ENCODE results near the gene RASGRF2.
"Not testable (repeated sequence)": the region's sequence is repeated elsewhere in the genome, so short reads cannot be mapped to it uniquely, and the experiment has no call there.

The RASGRF2 gene

GRCh38 chr5:81016116-81016515, 56.0 kb downstream of the RASGRF2 start:
- H3K27me3 ChIP-seq (ENCODE audit: control insufficient read depth, insufficient read depth, low read length) = no peaks in the 10 kb centered on the region
- H3K79me2 ChIP-seq = no peaks in the 10 kb centered on the region
- no peak overlapping the region for H3K27ac ChIP-seq
- H3K4me2 ChIP-seq (ENCODE audit: low read length) = no peak overlapping the region
- no peaks in the 10 kb centered on the region for H3K36me3 ChIP-seq (ENCODE audit: control insufficient read depth, insufficient read depth, low read length)
- H3K9ac ChIP-seq = no peak overlapping the region
- no peaks in the 10 kb centered on the region for H3K9me3 ChIP-seq (ENCODE audit: control insufficient read depth, low read length)
- H3K4me3 ChIP-seq (ENCODE audit: low read depth, low read length) = no peak overlapping the region
- TF ChIP-seq, protein P1, sequence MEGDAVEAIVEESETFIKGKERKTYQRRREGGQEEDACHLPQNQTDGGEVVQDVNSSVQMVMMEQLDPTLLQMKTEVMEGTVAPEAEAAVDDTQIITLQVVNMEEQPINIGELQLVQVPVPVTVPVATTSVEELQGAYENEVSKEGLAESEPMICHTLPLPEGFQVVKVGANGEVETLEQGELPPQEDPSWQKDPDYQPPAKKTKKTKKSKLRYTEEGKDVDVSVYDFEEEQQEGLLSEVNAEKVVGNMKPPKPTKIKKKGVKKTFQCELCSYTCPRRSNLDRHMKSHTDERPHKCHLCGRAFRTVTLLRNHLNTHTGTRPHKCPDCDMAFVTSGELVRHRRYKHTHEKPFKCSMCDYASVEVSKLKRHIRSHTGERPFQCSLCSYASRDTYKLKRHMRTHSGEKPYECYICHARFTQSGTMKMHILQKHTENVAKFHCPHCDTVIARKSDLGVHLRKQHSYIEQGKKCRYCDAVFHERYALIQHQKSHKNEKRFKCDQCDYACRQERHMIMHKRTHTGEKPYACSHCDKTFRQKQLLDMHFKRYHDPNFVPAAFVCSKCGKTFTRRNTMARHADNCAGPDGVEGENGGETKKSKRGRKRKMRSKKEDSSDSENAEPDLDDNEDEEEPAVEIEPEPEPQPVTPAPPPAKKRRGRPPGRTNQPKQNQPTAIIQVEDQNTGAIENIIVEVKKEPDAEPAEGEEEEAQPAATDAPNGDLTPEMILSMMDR (IDR thresholded peaks at IDR 0.05) = no peak
- no peaks in the 10 kb centered on the region for H3K4me1 ChIP-seq
- H2AFZ ChIP-seq = no peak overlapping the region

DNA sequence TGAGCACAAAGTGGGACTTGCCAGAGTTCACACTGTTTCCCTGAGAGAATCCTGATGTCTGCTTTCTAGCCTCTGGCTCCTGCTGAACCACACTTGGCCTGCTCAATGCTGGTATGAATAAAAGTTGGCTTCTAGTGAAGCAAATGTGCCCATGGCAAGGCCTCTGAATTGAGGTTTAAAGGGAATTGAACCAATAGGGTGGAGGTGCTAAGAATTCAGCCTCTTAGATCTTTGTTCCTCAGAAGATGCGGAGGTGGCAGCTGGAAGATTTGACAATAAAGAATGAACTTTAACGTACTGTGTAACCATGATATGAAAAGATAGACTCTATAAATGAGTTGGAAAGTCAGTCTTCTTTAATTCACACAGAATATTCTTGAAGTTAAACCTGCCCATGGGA, 57.2 kb downstream of the RASGRF2 start:
- Histone ChIP-seq H3K27ac (no peak overlapping the region), H3K36me3 (ENCODE audit: control insufficient read depth, insufficient read depth, low read length) (no peaks in the 10 kb centered on the region), H3K9ac (no peak overlapping the region), H3K79me2 (no peaks in the 10 kb centered on the region), H3K9me3 (ENCODE audit: control insufficient read depth, low read length) (no peaks in the 10 kb centered on the region), H3K4me2 (ENCODE audit: low read length) (no peak overlapping the region), H3K4me3 (ENCODE audit: low read depth, low read length) (no peak overlapping the region), H3K4me1 (no peaks in the 10 kb centered on the region), H3K27me3 (ENCODE audit: control insufficient read depth, insufficient read depth, low read length) (no peaks in the 10 kb centered on the region), H2AFZ (no peak overlapping the region)
- TF ChIP-seq, protein P1 (IDR thresholded peaks at IDR 0.05) = no peak

DNA sequence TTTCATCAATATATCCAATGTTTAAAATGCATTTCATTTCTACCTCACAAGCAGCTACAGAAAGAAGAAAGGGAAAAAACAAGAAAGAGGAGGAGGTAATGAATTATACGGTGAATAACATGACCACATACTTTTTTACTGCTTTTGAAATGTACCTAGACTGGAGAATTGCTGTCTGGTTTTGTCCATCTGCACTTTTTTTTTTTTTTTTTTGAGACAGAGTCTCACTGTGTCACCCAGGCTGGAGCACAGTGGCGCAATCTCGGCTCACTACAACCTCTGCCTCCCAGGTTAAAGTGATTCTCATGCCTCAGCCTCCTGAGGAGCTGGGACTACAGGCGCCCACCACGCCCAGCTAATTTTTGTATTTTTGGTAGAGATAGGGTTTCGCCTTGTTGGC, 58.4 kb downstream of the RASGRF2 start:
- H3K27me3 ChIP-seq (ENCODE audit: control insufficient read depth, insufficient read depth, low read length); H3K79me2 ChIP-seq; H3K27ac ChIP-seq; H3K4me2 ChIP-seq (ENCODE audit: low read length); H3K4me1 ChIP-seq; H3K9me3 ChIP-seq (ENCODE audit: control insufficient read depth, low read length); H2AFZ ChIP-seq; H3K36me3 ChIP-seq (ENCODE audit: control insufficient read depth, insufficient read depth, low read length); H3K4me3 ChIP-seq (ENCODE audit: low read depth, low read length); H3K9ac ChIP-seq: not testable (repeated sequence)

- H3K4me1 ChIP-seq = no peaks in the 10 kb centered on the region
- H3K4me3 ChIP-seq (ENCODE audit: low read depth, low read length) = no peak overlapping the region
- TF ChIP-seq, protein P1 (IDR thresholded peaks at IDR 0.05) = no peak
- H3K4me2 ChIP-seq (ENCODE audit: low read length) = no peak overlapping the region
- no peaks in the 10 kb centered on the region for H3K79me2 ChIP-seq
- no peaks in the 10 kb centered on the region for H3K27me3 ChIP-seq (ENCODE audit: control insufficient read depth, insufficient read depth, low read length)
- H3K9ac ChIP-seq = no peak overlapping the region
- no peak overlapping the region for H2AFZ ChIP-seq
- H3K9me3 ChIP-seq (ENCODE audit: control insufficient read depth, low read length) = no peaks in the 10 kb centered on the region
- no peak overlapping the region for H3K27ac ChIP-seq
- no peaks in the 10 kb centered on the region for H3K36me3 ChIP-seq (ENCODE audit: control insufficient read depth, insufficient read depth, low read length)
Observed at GRCh38 chr5:81019748-81020147, 59.6 kb downstream of the RASGRF2 start.

DNA sequence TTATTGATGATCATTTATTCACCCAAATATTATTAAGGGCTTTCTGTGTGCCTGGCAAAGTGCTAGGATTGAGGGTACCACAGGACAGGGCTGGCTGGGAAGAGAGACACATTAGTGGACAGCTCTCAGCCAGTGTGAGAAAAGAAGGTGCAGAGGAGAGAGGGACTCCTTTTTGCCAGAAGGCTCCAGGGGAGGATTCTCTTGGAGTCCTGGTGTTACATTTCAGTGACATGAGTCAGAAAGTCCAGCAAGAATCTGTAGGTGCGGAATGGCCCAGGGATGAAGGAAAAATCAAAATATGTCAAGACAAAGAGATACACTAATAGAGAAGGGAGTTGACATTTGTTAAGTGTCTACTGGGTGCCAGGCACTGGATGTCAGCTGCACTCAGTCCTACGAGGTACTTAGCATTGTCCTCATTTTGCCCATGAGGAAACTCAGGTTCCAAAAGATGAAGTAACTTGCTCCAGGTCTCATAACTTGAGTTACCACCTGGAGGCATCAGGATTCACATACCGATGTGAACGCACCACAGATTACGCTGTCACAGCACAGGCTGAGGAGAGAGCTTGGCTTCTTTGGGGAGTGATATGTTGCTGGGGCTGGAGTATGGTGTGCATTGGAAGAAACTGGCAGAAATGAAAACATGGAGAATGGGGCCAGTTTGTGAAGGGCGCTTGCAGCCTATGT, 60.5 kb downstream of the RASGRF2 start:
- Histone ChIP-seq H3K27me3 (ENCODE audit: control insufficient read depth, insufficient read depth, low read length) (no peaks in the 10 kb centered on the region), H2AFZ (no peak overlapping the region), H3K36me3 (ENCODE audit: control insufficient read depth, insufficient read depth, low read length) (no peaks in the 10 kb centered on the region), H3K4me2 (ENCODE audit: low read length) (no peak overlapping the region), H3K4me1 (no peaks in the 10 kb centered on the region), H3K79me2 (no peaks in the 10 kb centered on the region), H3K4me3 (ENCODE audit: low read depth, low read length) (no peak overlapping the region), H3K27ac (no peak overlapping the region), H3K9ac (no peak overlapping the region), H3K9me3 (ENCODE audit: control insufficient read depth, low read length) (no peaks in the 10 kb centered on the region)
- TF ChIP-seq, protein P1 (IDR thresholded peaks at IDR 0.05) = no peak

Data from parathyroid adenoma (tissue), 2 donors.